ENCODE measurements around the gene GIPC1. TPM values are rescaled to one million over a fixed set of nuclear protein-coding genes. Genes with fewer than 3 reads are reported as not detected.

The GIPC1 gene
- total and polyA plus RNA-seq, 8 donors: 43.7 to 154 (median 64.9) TPM

- intact Hi-C loops (cut with DNase I): no loop called here
- peak overlapping the region in 1 of 2 donors; percentile 11 for H3K27ac ChIP-seq
Observed at GRCh38 chr19:14514215-14514863, 18.4 kb upstream of the GIPC1 start.

GRCh38 chr19:14512406-14512961, 16.6 kb upstream of the GIPC1 start:
- ATAC-seq (no peak), DNase-seq (no peak)
- H3K4me1 ChIP-seq: peaks cover 7 to 82% of the 10 kb centered on the region in 2 donors
- H3K27me3 ChIP-seq: no peaks in the 10 kb centered on the region
- no peaks in the 10 kb centered on the region for H3K9me3 ChIP-seq
- H3K27ac ChIP-seq: no peak overlapping the region
- intact Hi-C loops (cut with DNase I): no loop called here
- peaks cover 5 to 36% of the 10 kb centered on the region in 2 donors for H3K36me3 ChIP-seq
- no peak overlapping the region for H3K4me3 ChIP-seq
- no peak for TF ChIP-seq CTCF (IDR thresholded peaks at IDR 0.05)

More at GRCh38 chr19:14514215-14514863, 18.4 kb upstream of the GIPC1 start:
- Histone ChIP-seq H3K9me3 (no peaks in the 10 kb centered on the region), H3K4me1 (peaks cover 11 to 72% of the 10 kb centered on the region in 2 donors), H3K4me3 (peak overlapping the region in 1 of 2 donors; percentile 97), H3K36me3 (peaks cover 5 to 36% of the 10 kb centered on the region in 2 donors), H3K27me3 (no peaks in the 10 kb centered on the region)
- ATAC-seq: no peak
- TF ChIP-seq CTCF (IDR thresholded peaks at IDR 0.05): no peak
- no peak for DNase-seq

GRCh38 chr19:14511229-14511593, 15.3 kb upstream of the GIPC1 start:
- Histone ChIP-seq H3K4me1 (peaks cover 9 to 78% of the 10 kb centered on the region in 2 donors), H3K9me3 (no peaks in the 10 kb centered on the region), H3K27ac (peak overlapping the region; percentile 75 to 81), H3K27me3 (no peaks in the 10 kb centered on the region), H3K36me3 (peaks cover 5 to 29% of the 10 kb centered on the region in 2 donors), H3K4me3 (no peak overlapping the region)
- no peak for ATAC-seq
- TF ChIP-seq CTCF (IDR thresholded peaks at IDR 0.05): no peak
- DNase-seq: no peak
- intact Hi-C loops (cut with DNase I): no loop called here

GRCh38 chr19:14510311-14511228, 14.6 kb upstream of the GIPC1 start:
- H3K4me1 ChIP-seq: peaks cover 4 to 77% of the 10 kb centered on the region in 2 donors
- ATAC-seq (peak; percentile 17), DNase-seq (peak in 1 of 4 donors; percentile 68)
- H3K27ac ChIP-seq: peak overlapping the region; percentile 75 to 81
- intact Hi-C loops (cut with DNase I): no loop called here
- no peak overlapping the region for H3K4me3 ChIP-seq
- TF ChIP-seq CTCF (IDR thresholded peaks at IDR 0.05): no peak
- H3K27me3 ChIP-seq: no peaks in the 10 kb centered on the region
- no peaks in the 10 kb centered on the region for H3K9me3 ChIP-seq
- peaks cover 5 to 23% of the 10 kb centered on the region in 2 donors for H3K36me3 ChIP-seq

Data from left lung (tissue), 10 donors.